ENCODE results near the gene DCAF11.
A peak's percentile ranks its signal among the peaks of the same experiment; 100 is the strongest.

The DCAF11 gene

GRCh38 chr14:24095271-24096068 is 19.1 kb upstream of the DCAF11 start:
- DNase-seq (ENCODE audit: low read depth, low spot score), result peak; percentile 4
- no peak for TF ChIP-seq CTCF (IDR thresholded peaks at IDR 0.05; ENCODE audit: low read depth, low read length)
- peak overlapping the region; percentile 71 for H3K4me3 ChIP-seq (ENCODE audit: low read depth, low read length)
- in situ Hi-C loops (cut with HindIII; ENCODE audit: low sequenced_read_pairs), result no loop called here

GRCh38 chr14:24096545-24097181 is 17.9 kb upstream of the DCAF11 start:
- DNase-seq (ENCODE audit: low read depth, low spot score), result no peak
- TF ChIP-seq CTCF (IDR thresholded peaks at IDR 0.05; ENCODE audit: low read depth, low read length), result no peak
- in situ Hi-C loops (cut with HindIII; ENCODE audit: low sequenced_read_pairs), result no loop called here
- no peak overlapping the region for H3K4me3 ChIP-seq (ENCODE audit: low read depth, low read length)

- in situ Hi-C loops (cut with HindIII; ENCODE audit: low sequenced_read_pairs), result no loop called here
- no peak overlapping the region for H3K4me3 ChIP-seq (ENCODE audit: low read depth, low read length)
- no peak for TF ChIP-seq CTCF (IDR thresholded peaks at IDR 0.05; ENCODE audit: low read depth, low read length)
- DNase-seq (ENCODE audit: low read depth, low spot score), result no peak
Observed at GRCh38 chr14:24098229-24098926, 16.2 kb upstream of the DCAF11 start.

GRCh38 chr14:24098927-24099813 is 15.4 kb upstream of the DCAF11 start:
- H3K4me3 ChIP-seq (ENCODE audit: low read depth, low read length), result no peak overlapping the region
- no peak for DNase-seq (ENCODE audit: low read depth, low spot score)
- TF ChIP-seq CTCF (IDR thresholded peaks at IDR 0.05; ENCODE audit: low read depth, low read length), result no peak
- in situ Hi-C loops (cut with HindIII; ENCODE audit: low sequenced_read_pairs), result no loop called here

- in situ Hi-C loops (cut with HindIII; ENCODE audit: low sequenced_read_pairs), result no loop called here
- TF ChIP-seq CTCF (IDR thresholded peaks at IDR 0.05; ENCODE audit: low read depth, low read length), result no peak
- no peak for DNase-seq (ENCODE audit: low read depth, low spot score)
- no peak overlapping the region for H3K4me3 ChIP-seq (ENCODE audit: low read depth, low read length)
Observed at GRCh38 chr14:24100197-24100981, 14.2 kb upstream of the DCAF11 start.

All from astrocyte of the spinal cord (primary cell).